GM23338 (cell line): ENCODE data around the gene ZNF664. TPM values are rescaled to one million over a fixed set of nuclear protein-coding genes. Genes with fewer than 3 reads are reported as not detected.

Source experiments
- ATAC-seq: fragments of 200-7000 bp; cut with Tn5 transposase; 3 replicates; pipeline ENCODE4 v1.9.1; 2020
- DNase-seq: peaks from one replicate; pipeline ENCODE4 v3.0.0-alpha.2; 2015; ENCODE audit warnings: low spot score
- H2AFZ ChIP-seq: fragments of 200-600 bp; sonication (generic); 2 replicates; pipeline ENCODE4 v1.8.0; 2016; ENCODE audit warnings: antibody characterized with exemption, mild to moderate bottlenecking, moderate library complexity
- H3F3A ChIP-seq: fragments of 200-600 bp; sonication (generic); replicated peaks from 2 replicates; pipeline ENCODE4 v1.8.0; 2017; ENCODE audit warnings: antibody characterized with exemption, mixed run types, low read depth
- H3K27ac ChIP-seq: fragments of 200-600 bp; sonication (generic); 2 replicates; pipeline ENCODE4 v1.6.1; 2016; ENCODE audit warnings: low read depth
- H3K27me3 ChIP-seq: fragments of 200-600 bp; sonication (generic); 2 replicates; pipeline ENCODE4 v1.8.0; 2016; ENCODE audit warnings: mild to moderate bottlenecking, mixed run types, moderate library complexity; ENCODE audit not compliant: insufficient read depth
- H3K36me3 ChIP-seq: fragments of 200-600 bp; sonication (generic); 2 replicates; pipeline ENCODE4 v1.8.0; 2016; ENCODE audit warnings: mild to moderate bottlenecking; ENCODE audit not compliant: insufficient read depth
- H3K4me1 ChIP-seq: fragments of 200-600 bp; sonication (generic); 2 replicates; pipeline ENCODE4 v1.8.0; 2016; ENCODE audit warnings: mild to moderate bottlenecking, moderate library complexity; ENCODE audit not compliant: insufficient read depth
- H3K4me2 ChIP-seq: fragments of 200-600 bp; sonication (generic); 2 replicates; pipeline ENCODE4 v1.7.1; 2017; ENCODE audit warnings: mixed run types
- H3K4me3 ChIP-seq: fragments of 200-600 bp; sonication (generic); 2 replicates; pipeline ENCODE4 v1.6.1; 2016; ENCODE audit warnings: mixed run types
- H3K79me2 ChIP-seq: fragments of 200-600 bp; sonication (generic); replicated peaks from 2 replicates; pipeline ENCODE4 v1.8.0; 2017; ENCODE audit warnings: mild to moderate bottlenecking; ENCODE audit not compliant: insufficient read depth
- H3K9me2 ChIP-seq: fragments of 200-600 bp; sonication (generic); 2 replicates; pipeline ENCODE4 v1.8.0; 2017; ENCODE audit not compliant: insufficient read depth
- H4K20me1 ChIP-seq: fragments of 200-600 bp; sonication (generic); replicated peaks from 2 replicates; pipeline ENCODE4 v1.8.0; 2017; ENCODE audit warnings: mild to moderate bottlenecking; ENCODE audit not compliant: insufficient read depth
- H3K27ac Mint-ChIP-seq: 2 replicates; pipeline ENCODE4 v1.8.0; 2020; ENCODE audit warnings: inconsistent platforms, mild to moderate bottlenecking, moderate library complexity, mixed read lengths
- H3K27me3 Mint-ChIP-seq: 3 replicates; pipeline ENCODE4 v1.8.0; 2022; ENCODE audit warnings: low read depth, mild to moderate bottlenecking, moderate library complexity, mixed read lengths, inconsistent platforms; ENCODE audit not compliant: insufficient read depth, poor library complexity
- H3K36me3 Mint-ChIP-seq: 3 replicates; pipeline ENCODE4 v1.8.0; 2021; ENCODE audit warnings: low read depth, mild to moderate bottlenecking, inconsistent platforms, moderate library complexity, mixed read lengths
- H3K4me1 Mint-ChIP-seq: 3 replicates; pipeline ENCODE4 v1.8.0; 2020; ENCODE audit warnings: mild to moderate bottlenecking, inconsistent platforms, mixed read lengths
- H3K4me3 Mint-ChIP-seq: 3 replicates; pipeline ENCODE4 v1.8.0; 2021; ENCODE audit warnings: moderate library complexity, mild to moderate bottlenecking, inconsistent platforms, mixed read lengths
- H3K9me3 Mint-ChIP-seq: 3 replicates; pipeline ENCODE4 v1.8.0; 2020; ENCODE audit warnings: moderate library complexity, mild to moderate bottlenecking, inconsistent platforms, mixed read lengths
- CREB1 ChIP-seq: fragments of 250-450 bp; sonication (Bioruptor Pico); IDR thresholded peaks from 2 replicates; pipeline ENCODE4 v1.5.0; 2020; ENCODE audit warnings: low read depth, mild to moderate bottlenecking, moderate library complexity
- EZH2 ChIP-seq: fragments of 200-600 bp; sonication (generic); IDR thresholded peaks from one replicate; pipeline ENCODE4 v1.8.0; 2017; ENCODE audit warnings: antibody characterized with exemption, mild to moderate bottlenecking, low read depth; ENCODE audit not compliant: unreplicated experiment
- EZH2phosphoT487 ChIP-seq: fragments of 200-600 bp; sonication (generic); IDR thresholded peaks from one replicate; pipeline ENCODE4 v1.8.1; 2018; ENCODE audit warnings: antibody characterized with exemption; ENCODE audit not compliant: unreplicated experiment
- JUNB ChIP-seq: IDR thresholded peaks from one replicate; pipeline ENCODE4 v1.6.1; 2016; ENCODE audit warnings: antibody characterized with exemption; ENCODE audit not compliant: unreplicated experiment
- NANOG ChIP-seq: IDR thresholded peaks from 2 replicates; pipeline ENCODE4 v1.6.1; 2016; ENCODE audit warnings: antibody characterized with exemption, borderline replicate concordance
- POLR2AphosphoS5 ChIP-seq: IDR thresholded peaks from 2 replicates; pipeline ENCODE4 v1.6.1; 2016; ENCODE audit warnings: antibody characterized with exemption, low read depth
- ZNF114 ChIP-seq: fragments of 250-450 bp; sonication (Bioruptor Pico); IDR thresholded peaks from 2 replicates; pipeline ENCODE4 v1.5.0; 2020; ENCODE audit warnings: mild to moderate bottlenecking, moderate library complexity
- polyA plus RNA-seq: library from polyadenylated mRNA; unstranded; fragments of >200 nt; fragmentation: Nextera tagmentation; extraction: Ambion mirVana; gene quantifications from 2 replicates; pipeline ENCODE4 v1.2.1, GENCODE V29; 2016
- total RNA-seq: library from RNA; depleted of rRNA; stranded (reverse); fragments of >200 nt; shearing (Covaris generic); gene quantifications from 2 replicates; pipeline ENCODE4 v1.2.3, GENCODE V29; 2014
- TF ChIP-seq, protein P1 (sequence below): IDR thresholded peaks from 2 replicates; pipeline ENCODE4 v1.6.1; 2016; ENCODE audit warnings: antibody characterized with exemption
- TF ChIP-seq, protein P2 (sequence below), 2 experiments: fragments of 200-600 bp in 1 of 2; sonication (generic) in 1 of 2; conservative IDR thresholded peaks; 2 replicates each; pipeline versions ENCODE4 v1.5.1 to v1.6.1; 2016 to 2017; ENCODE audit warnings: antibody characterized with exemption in 2 of 2, low read depth in 2 of 2, mild to moderate bottlenecking in 2 of 2, moderate library complexity in 1 of 2
- TF ChIP-seq, protein P3 (sequence below): IDR thresholded peaks from one replicate; pipeline ENCODE4 v1.6.1; 2018; ENCODE audit warnings: antibody characterized with exemption; ENCODE audit not compliant: unreplicated experiment

ZNF664 gene
- total and polyA plus RNA-seq, 2 experiments from 2014 or later = 8.1 to 35.2 TPM

DNA sequence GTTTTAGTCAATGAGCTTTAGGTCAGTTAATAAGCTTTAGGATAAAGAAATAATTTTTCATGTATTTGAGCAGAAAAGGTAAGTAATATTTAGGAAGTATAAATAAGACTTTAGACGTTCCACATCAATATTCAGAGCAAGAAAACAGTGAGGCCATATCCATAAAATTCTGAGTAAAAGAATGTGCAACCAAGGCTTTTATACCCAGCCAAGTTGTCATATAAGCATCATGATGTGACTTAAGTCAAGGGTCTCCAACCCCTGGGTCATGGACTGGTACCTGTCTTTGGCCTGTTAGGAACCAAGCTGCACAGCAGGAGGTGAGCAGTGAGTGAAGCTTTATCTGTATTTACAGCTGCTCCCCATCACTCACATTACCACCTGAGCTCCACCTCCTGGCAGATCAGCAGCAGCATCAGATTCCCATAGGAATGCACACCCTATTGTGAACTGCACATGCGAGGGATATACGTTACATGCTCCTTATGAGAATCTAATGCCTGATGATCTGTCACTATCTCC is 74.1 kb downstream of the ZNF664 start:
- H3K9me2 ChIP-seq = no peaks in the 10 kb centered on the region
- peaks cover 8% of the 10 kb centered on the region; the same call in 1 of the 2 replicates for H3K36me3 ChIP-seq
- ATAC-seq = no peak
- Mint-ChIP-seq H3K9me3 (peaks cover 32% of the 10 kb centered on the region), H3K27me3 (peaks cover 8% of the 10 kb centered on the region), H3K4me1 (peaks cover 9% of the 10 kb centered on the region), H3K27ac (no peak overlapping the region), H3K36me3 (peaks cover 26% of the 10 kb centered on the region), H3K4me3 (no peak overlapping the region)
- H3F3A ChIP-seq = 0 out of 2 replicates have a peak, but pooled peaks cover 3% of the 10 kb centered on the region
- no peak overlapping the region for H2AFZ ChIP-seq
- TF ChIP-seq, protein P1, sequence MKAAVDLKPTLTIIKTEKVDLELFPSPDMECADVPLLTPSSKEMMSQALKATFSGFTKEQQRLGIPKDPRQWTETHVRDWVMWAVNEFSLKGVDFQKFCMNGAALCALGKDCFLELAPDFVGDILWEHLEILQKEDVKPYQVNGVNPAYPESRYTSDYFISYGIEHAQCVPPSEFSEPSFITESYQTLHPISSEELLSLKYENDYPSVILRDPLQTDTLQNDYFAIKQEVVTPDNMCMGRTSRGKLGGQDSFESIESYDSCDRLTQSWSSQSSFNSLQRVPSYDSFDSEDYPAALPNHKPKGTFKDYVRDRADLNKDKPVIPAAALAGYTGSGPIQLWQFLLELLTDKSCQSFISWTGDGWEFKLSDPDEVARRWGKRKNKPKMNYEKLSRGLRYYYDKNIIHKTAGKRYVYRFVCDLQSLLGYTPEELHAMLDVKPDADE = no peak
- no peak for TF ChIP-seq EZH2phosphoT487
- TF ChIP-seq, protein P2, sequence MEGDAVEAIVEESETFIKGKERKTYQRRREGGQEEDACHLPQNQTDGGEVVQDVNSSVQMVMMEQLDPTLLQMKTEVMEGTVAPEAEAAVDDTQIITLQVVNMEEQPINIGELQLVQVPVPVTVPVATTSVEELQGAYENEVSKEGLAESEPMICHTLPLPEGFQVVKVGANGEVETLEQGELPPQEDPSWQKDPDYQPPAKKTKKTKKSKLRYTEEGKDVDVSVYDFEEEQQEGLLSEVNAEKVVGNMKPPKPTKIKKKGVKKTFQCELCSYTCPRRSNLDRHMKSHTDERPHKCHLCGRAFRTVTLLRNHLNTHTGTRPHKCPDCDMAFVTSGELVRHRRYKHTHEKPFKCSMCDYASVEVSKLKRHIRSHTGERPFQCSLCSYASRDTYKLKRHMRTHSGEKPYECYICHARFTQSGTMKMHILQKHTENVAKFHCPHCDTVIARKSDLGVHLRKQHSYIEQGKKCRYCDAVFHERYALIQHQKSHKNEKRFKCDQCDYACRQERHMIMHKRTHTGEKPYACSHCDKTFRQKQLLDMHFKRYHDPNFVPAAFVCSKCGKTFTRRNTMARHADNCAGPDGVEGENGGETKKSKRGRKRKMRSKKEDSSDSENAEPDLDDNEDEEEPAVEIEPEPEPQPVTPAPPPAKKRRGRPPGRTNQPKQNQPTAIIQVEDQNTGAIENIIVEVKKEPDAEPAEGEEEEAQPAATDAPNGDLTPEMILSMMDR (conservative IDR thresholded peaks at IDR 0.05; ENCODE audit: low read depth in 2 of 2) = no peak
- TF ChIP-seq NANOG = no peak
- TF ChIP-seq EZH2 = no peak
- TF ChIP-seq CREB1 = no peak
- TF ChIP-seq, protein P3, sequence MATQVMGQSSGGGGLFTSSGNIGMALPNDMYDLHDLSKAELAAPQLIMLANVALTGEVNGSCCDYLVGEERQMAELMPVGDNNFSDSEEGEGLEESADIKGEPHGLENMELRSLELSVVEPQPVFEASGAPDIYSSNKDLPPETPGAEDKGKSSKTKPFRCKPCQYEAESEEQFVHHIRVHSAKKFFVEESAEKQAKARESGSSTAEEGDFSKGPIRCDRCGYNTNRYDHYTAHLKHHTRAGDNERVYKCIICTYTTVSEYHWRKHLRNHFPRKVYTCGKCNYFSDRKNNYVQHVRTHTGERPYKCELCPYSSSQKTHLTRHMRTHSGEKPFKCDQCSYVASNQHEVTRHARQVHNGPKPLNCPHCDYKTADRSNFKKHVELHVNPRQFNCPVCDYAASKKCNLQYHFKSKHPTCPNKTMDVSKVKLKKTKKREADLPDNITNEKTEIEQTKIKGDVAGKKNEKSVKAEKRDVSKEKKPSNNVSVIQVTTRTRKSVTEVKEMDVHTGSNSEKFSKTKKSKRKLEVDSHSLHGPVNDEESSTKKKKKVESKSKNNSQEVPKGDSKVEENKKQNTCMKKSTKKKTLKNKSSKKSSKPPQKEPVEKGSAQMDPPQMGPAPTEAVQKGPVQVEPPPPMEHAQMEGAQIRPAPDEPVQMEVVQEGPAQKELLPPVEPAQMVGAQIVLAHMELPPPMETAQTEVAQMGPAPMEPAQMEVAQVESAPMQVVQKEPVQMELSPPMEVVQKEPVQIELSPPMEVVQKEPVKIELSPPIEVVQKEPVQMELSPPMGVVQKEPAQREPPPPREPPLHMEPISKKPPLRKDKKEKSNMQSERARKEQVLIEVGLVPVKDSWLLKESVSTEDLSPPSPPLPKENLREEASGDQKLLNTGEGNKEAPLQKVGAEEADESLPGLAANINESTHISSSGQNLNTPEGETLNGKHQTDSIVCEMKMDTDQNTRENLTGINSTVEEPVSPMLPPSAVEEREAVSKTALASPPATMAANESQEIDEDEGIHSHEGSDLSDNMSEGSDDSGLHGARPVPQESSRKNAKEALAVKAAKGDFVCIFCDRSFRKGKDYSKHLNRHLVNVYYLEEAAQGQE = no peak
- no peak for TF ChIP-seq ZNF114 (CRISPR knock-in tag)
- TF ChIP-seq JUNB = no peak
- no peak for TF ChIP-seq POLR2AphosphoS5
- H3K4me3 ChIP-seq = no peak overlapping the region
- no peak overlapping the region for H3K27ac ChIP-seq
- H3K4me1 ChIP-seq = 0 out of 2 replicates have a peak, but pooled peaks cover 9% of the 10 kb centered on the region
- H3K79me2 ChIP-seq = no peaks in the 10 kb centered on the region
- H3K27me3 ChIP-seq = no peaks in the 10 kb centered on the region
- H3K4me2 ChIP-seq = no peak overlapping the region
- no peaks in the 10 kb centered on the region for H4K20me1 ChIP-seq
- DNase-seq = no peak
